ENCODE results near the gene TRIM68.

Gene TRIM68

DNA sequence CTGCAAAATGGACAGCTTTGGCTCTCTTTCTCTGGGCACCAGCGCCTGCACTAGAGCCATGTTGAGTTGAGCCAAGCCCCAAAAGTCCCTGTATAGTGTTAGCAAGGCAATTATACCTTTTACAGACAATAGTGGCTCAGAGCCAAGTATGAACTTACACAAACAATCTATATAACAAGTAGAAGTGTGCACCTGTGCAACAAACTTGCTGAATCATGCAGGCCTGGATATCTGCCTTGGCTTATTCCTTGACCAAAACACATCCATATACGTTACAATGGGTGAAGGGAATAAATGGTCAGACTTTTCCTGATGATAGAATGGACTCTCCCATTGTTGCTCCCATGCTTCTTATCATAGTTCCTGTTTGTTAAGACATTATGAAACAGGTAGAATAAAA is 30.3 kb downstream of the TRIM68 start:
- H3K4me3 ChIP-seq (ENCODE audit: low read depth, low read length), result no peak overlapping the region
- no peak for TF ChIP-seq CTCF (IDR thresholded peaks at IDR 0.05; ENCODE audit: borderline replicate concordance, insufficient read depth, low read depth, low read length)

GRCh38 chr11:4576880-4577279 is 31.2 kb downstream of the TRIM68 start:
- no peak overlapping the region for H3K4me3 ChIP-seq (ENCODE audit: low read depth, low read length)
- TF ChIP-seq CTCF (IDR thresholded peaks at IDR 0.05; ENCODE audit: borderline replicate concordance, insufficient read depth, low read depth, low read length), result no peak

GRCh38 chr11:4569075-4569474 is 39.0 kb downstream of the TRIM68 start:
- no peak for TF ChIP-seq CTCF (IDR thresholded peaks at IDR 0.05; ENCODE audit: borderline replicate concordance, insufficient read depth, low read depth, low read length)
- no peak overlapping the region for H3K4me3 ChIP-seq (ENCODE audit: low read depth, low read length)

GRCh38 chr11:4565371-4565770 is 42.7 kb downstream of the TRIM68 start:
- no peak for TF ChIP-seq CTCF (IDR thresholded peaks at IDR 0.05; ENCODE audit: borderline replicate concordance, insufficient read depth, low read depth, low read length)
- no peak overlapping the region for H3K4me3 ChIP-seq (ENCODE audit: low read depth, low read length)

DNA sequence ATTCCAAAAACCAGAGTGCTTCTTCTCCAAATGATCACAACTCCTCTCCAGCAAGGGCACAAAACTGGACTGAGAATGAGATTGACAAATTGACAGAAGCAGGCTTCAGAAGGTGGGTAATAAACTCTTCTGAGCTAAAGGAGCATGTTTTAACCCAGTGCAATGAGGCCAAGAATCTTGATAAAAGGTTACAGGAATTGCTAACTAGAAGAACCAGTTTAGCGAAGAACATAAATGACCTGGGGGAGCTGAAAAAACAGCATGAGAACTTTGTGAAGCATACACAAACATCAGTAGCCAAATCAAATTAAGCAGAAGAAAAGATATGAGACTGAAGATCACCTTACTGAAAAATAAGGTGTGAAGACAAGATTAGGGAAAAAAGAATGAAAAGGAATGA is 47.6 kb downstream of the TRIM68 start:
- no peak for TF ChIP-seq CTCF (IDR thresholded peaks at IDR 0.05; ENCODE audit: borderline replicate concordance, insufficient read depth, low read depth, low read length)
- H3K4me3 ChIP-seq (ENCODE audit: low read depth, low read length), result no peak overlapping the region

DNA sequence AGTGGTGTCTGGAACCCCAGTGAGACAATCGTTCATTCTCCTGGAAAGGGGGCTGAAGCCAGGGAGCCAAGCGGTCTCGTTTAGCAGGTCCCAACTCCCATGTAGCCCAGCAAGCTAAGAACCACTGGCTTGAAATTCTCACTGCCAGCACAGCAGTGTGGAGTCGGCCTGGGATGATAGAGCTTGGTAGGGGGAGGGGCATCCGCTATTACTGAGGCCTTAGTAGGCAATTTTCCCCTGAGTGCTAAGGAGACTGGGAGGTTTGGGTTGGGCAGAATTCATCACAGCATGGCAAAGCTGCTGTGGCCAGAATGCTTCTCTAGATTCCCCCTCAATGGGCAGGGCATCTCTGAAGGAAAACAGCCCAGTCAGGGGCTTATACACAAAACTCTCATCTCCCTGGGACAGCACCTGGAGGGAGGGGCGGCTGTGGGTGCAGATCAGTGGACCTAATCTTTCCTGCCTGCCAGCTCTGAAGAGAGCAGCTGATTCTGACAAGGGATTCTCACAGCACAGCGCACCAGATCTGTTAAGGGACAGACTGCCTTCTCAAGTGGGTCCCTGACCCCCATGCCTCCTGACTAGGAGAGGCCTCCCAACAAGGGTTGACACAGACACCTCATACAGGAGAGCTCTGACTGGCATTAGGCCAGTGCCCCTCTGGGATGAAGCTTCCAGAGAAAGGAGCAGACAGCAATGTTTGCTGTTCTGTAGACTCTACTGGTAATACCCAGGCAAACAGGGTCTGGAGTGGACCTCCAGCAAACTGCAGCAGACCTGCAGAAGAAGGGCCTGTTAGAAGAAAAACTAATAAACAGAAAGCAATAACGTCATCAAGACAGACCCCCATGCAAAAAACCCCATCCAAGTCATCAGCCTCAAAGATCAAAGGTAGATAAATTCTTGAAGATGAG is 48.2 kb downstream of the TRIM68 start:
- no peak overlapping the region for H3K4me3 ChIP-seq (ENCODE audit: low read depth, low read length)
- TF ChIP-seq CTCF (IDR thresholded peaks at IDR 0.05; ENCODE audit: borderline replicate concordance, insufficient read depth, low read depth, low read length), result no peak

GRCh38 chr11:4551346-4551979 is 56.6 kb downstream of the TRIM68 start:
- TF ChIP-seq CTCF (IDR thresholded peaks at IDR 0.05; ENCODE audit: borderline replicate concordance, insufficient read depth, low read depth, low read length), result peak; percentile 26; the same call in 1 of the 2 replicates
- H3K4me3 ChIP-seq (ENCODE audit: low read depth, low read length), result no peak overlapping the region

Data from GM12875 (cell line).